Mesendoderm (in vitro differentiated cells): Measurements from ENCODE around the gene ST3GAL4.
"Not testable (repeated sequence)": the region's sequence is repeated elsewhere in the genome, so short reads cannot be mapped to it uniquely, and the experiment has no call there.

Source experiments
- DNase-seq: peaks from one replicate; pipeline ENCODE4 v3.0.0; 2013
- H2AK5ac ChIP-seq: 2 replicates; pipeline ENCODE4 v1.6.1; 2013; ENCODE audit warnings: low read length, inconsistent platforms
- H2BK120ac ChIP-seq: 2 replicates; pipeline ENCODE4 v1.6.1; 2013; ENCODE audit warnings: low read depth, mild to moderate bottlenecking, low read length, moderate library complexity, mixed read lengths
- H2BK15ac ChIP-seq: replicated peaks from 2 replicates; pipeline ENCODE4 v1.6.1; 2013; ENCODE audit warnings: low read depth, mild to moderate bottlenecking, moderate library complexity
- H2BK5ac ChIP-seq: 2 replicates; pipeline ENCODE4 v1.6.1; 2013; ENCODE audit warnings: low read length, inconsistent platforms
- H3K18ac ChIP-seq: 2 replicates; pipeline ENCODE4 v1.6.1; 2013; ENCODE audit warnings: mild to moderate bottlenecking, low read length, mixed read lengths
- H3K23ac ChIP-seq: one replicate; pipeline ENCODE4 v1.6.1; 2013; ENCODE audit warnings: low read length
- H3K27ac ChIP-seq: 2 replicates; pipeline ENCODE4 v1.5.1; 2013; ENCODE audit warnings: low read depth, mild to moderate bottlenecking, inconsistent platforms, low read length, moderate library complexity
- H3K27me3 ChIP-seq: 2 replicates; pipeline ENCODE4 v1.6.1; 2013; ENCODE audit warnings: low read length, control low read depth, mild to moderate bottlenecking, inconsistent platforms; ENCODE audit not compliant: insufficient read depth, poor library complexity
- H3K36me3 ChIP-seq: 2 replicates; pipeline ENCODE4 v1.6.1; 2013; ENCODE audit warnings: low read length, inconsistent platforms; ENCODE audit not compliant: control insufficient read depth, insufficient read depth
- H3K4ac ChIP-seq: one replicate; pipeline ENCODE4 v1.6.1; 2013; ENCODE audit warnings: low read depth, mild to moderate bottlenecking, low read length, moderate library complexity
- H3K4me1 ChIP-seq: 2 replicates; pipeline ENCODE4 v1.6.1; 2013; ENCODE audit warnings: low read depth, low read length, inconsistent platforms; ENCODE audit not compliant: control insufficient read depth
- H3K4me2 ChIP-seq: 2 replicates; pipeline ENCODE4 v1.6.1; 2013; ENCODE audit warnings: low read length
- H3K4me3 ChIP-seq: 2 replicates; pipeline ENCODE4 v1.5.1; 2013; ENCODE audit warnings: mild to moderate bottlenecking, low read length
- H3K56ac ChIP-seq: one replicate; pipeline ENCODE4 v1.6.1; 2013; ENCODE audit warnings: low read length
- H3K79me1 ChIP-seq: 2 replicates; pipeline ENCODE4 v1.6.1; 2013; ENCODE audit warnings: low read length, inconsistent platforms
- H3K79me2 ChIP-seq: 2 replicates; pipeline ENCODE4 v1.6.1; 2013; ENCODE audit warnings: mild to moderate bottlenecking, low read length; ENCODE audit not compliant: control insufficient read depth, insufficient read depth
- H3K9ac ChIP-seq: 2 replicates; pipeline ENCODE4 v1.6.1; 2013; ENCODE audit warnings: low read length, inconsistent platforms
- H4K5ac ChIP-seq: one replicate; pipeline ENCODE4 v1.6.1; 2013; ENCODE audit warnings: low read length
- H4K8ac ChIP-seq: one replicate; pipeline ENCODE4 v1.6.1; 2013; ENCODE audit warnings: low read depth, mild to moderate bottlenecking, control low read depth, low read length, moderate library complexity
- WGBS: extraction: QIAGEN DNeasy Blood & Tissue Kit; methylation state at CpG from one replicate; pipeline ENCODE4 v1.1.7; 2013; ENCODE audit warnings: low lambda C conversion rate, missing lambda C conversion rate; ENCODE audit not compliant: insufficient coverage; ENCODE audit errors: extremely low coverage; 5-methylcytosine and 5-hydroxymethylcytosine counted together

ST3GAL4 gene

DNA sequence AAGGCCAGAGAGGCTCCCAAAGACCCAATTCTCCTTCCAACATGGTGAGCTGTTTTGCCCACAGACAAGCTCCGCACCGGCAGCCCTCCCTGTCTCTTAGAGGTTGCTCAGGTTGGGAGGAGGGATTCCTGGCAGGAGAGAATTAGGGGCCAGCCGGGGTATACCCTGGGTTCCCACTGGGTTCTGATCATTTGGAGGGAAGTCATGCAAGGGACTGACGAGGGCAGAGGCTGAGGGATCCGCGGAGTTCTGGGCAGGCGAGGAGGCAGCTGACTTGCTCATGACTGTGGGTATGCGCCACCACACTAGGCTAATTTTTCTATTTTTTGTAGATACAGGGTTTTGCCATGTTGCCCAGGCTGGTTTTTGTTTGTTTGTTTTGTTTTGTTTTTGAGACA lies 4.6 kb downstream of the ST3GAL4 start:
- Histone ChIP-seq H4K8ac (no peak overlapping the region), H3K27ac (no peak overlapping the region), H3K4me1 (no peaks in the 10 kb centered on the region), H3K18ac (no peak overlapping the region), H3K27me3 (no peaks in the 10 kb centered on the region), H3K4ac (no peak overlapping the region), H3K79me1 (peaks cover 12% of the 10 kb centered on the region), H2BK5ac (no peak overlapping the region), H3K36me3 (no peaks in the 10 kb centered on the region), H2BK15ac (no peak overlapping the region), H2AK5ac (no peak overlapping the region), H4K5ac (no peak overlapping the region), H2BK120ac (no peak overlapping the region), H3K4me2 (no peak overlapping the region), H3K9ac (no peak overlapping the region), H3K79me2 (peaks cover 4% of the 10 kb centered on the region), H3K4me3 (no peak overlapping the region), H3K23ac (no peak overlapping the region), H3K56ac (no peak overlapping the region)
- WGBS = no CpG with 5 or more reads among the region's 8 CpGs
- no peak for DNase-seq

DNA sequence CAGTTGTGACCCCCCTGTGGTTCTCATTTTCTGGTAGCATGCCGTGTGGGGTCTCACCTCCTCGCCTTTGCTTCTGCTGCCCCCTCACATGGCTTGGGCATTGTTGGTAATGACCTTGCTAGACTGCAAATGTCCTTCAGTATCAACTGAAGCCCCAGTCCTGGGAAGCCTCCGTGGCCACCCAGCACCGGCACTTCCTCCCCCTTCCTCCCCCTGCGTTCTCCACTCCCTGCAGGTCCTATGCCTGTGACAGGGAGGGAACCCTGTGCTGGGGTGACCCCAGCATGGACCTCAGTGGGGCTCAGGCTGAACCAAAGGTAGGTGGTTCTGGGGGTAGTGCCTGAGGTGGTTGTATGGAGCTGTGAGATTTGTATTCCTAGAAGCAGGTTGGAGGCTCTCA lies 5.9 kb downstream of the ST3GAL4 start:
- Histone ChIP-seq H2BK5ac (no peak overlapping the region), H3K4me3 (no peak overlapping the region), H2AK5ac (no peak overlapping the region), H3K56ac (no peak overlapping the region), H3K4ac (no peak overlapping the region), H4K8ac (no peak overlapping the region), H3K9ac (no peak overlapping the region), H3K79me2 (peaks cover 2% of the 10 kb centered on the region), H3K18ac (no peak overlapping the region), H2BK120ac (no peak overlapping the region), H2BK15ac (no peak overlapping the region), H3K79me1 (peaks cover 11% of the 10 kb centered on the region), H3K36me3 (no peaks in the 10 kb centered on the region), H4K5ac (no peak overlapping the region), H3K27me3 (no peaks in the 10 kb centered on the region), H3K27ac (no peak overlapping the region), H3K4me2 (no peak overlapping the region), H3K23ac (no peak overlapping the region), H3K4me1 (no peaks in the 10 kb centered on the region)
- WGBS = no CpG with 5 or more reads among the region's 5 CpGs
- DNase-seq = no peak

DNA sequence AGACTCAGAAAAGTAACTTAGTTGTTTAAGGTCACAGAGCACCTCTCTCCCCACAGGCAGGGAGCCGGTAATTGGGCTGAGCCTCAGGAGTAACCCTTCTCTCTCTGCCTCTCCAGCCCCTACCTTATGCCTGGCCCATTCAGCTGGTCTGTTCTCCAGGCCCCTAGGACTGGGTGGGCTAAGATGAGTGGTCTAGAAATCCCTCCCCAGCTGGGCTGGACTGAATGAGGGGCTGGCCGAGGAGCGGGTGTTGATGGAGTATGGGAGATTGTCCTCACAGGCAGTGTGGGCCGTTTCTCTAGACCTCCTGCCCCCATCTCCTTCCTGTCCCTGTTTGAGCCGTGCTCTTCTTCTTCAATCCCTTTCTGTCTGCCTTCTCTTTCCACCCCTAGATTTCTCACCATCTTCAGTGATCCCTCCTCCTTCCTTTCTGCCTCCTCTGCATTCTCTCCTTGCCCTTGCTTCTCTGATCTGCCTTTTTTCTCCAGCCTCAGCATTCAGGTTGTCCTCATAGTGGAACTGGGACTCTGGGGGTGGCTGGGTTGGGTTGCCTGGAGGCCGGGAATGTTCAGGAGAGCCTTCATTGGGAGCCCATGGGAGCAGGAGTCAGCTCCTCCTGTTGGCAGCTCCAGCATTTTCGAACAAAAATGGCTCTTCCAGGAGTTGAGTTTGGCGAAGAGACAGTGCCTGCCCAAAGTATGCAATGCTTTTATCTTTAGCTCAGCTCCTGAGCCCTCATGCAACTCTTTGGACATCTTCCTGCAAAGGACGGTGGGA lies 7.6 kb downstream of the ST3GAL4 start:
- DNase-seq = no peak
- Histone ChIP-seq H2AK5ac (no peak overlapping the region), H3K56ac (no peak overlapping the region), H3K79me1 (peaks cover 8% of the 10 kb centered on the region), H3K18ac (no peak overlapping the region), H2BK120ac (no peak overlapping the region), H4K8ac (no peak overlapping the region), H3K36me3 (no peaks in the 10 kb centered on the region), H3K4me3 (no peak overlapping the region), H2BK15ac (no peak overlapping the region), H3K4me2 (no peak overlapping the region), H3K79me2 (no peaks in the 10 kb centered on the region), H3K27me3 (no peaks in the 10 kb centered on the region), H4K5ac (no peak overlapping the region), H3K4me1 (peaks cover 2% of the 10 kb centered on the region), H2BK5ac (no peak overlapping the region), H3K27ac (no peak overlapping the region), H3K4ac (no peak overlapping the region), H3K23ac (no peak overlapping the region), H3K9ac (no peak overlapping the region)
- no CpG with 5 or more reads among the region's 9 CpGs for WGBS

DNA sequence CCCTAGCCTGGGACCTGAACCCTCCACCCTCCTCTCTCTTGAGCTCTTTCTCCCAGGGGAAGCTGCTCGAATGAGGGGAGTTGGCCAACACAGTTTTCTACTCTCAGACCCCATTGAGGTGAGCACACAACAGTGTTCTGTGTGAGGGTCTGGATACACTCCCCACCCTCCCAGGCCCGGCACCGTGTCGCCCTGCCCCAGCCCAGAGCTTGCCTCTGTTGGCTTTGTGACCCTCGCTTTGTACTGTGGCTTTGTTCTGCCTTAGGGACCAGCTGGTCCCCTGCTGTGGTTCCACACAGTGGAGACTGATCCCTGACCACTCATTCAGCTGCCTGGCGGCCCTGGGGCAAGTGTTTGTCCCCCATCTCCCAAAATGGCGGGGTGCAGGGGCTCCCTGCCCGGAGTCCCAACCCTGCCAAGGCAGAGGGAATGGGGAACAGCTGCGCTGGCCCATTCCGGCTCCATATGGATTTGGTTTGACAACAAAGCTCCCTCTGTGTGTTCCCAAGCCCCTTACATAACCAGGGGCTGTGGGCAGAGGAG lies 8.3 kb downstream of the ST3GAL4 start:
- Histone ChIP-seq H2BK15ac (no peak overlapping the region), H3K23ac (no peak overlapping the region), H3K36me3 (no peaks in the 10 kb centered on the region), H4K8ac (no peak overlapping the region), H3K4me3 (no peak overlapping the region), H4K5ac (no peak overlapping the region), H3K4me1 (peaks cover 2% of the 10 kb centered on the region), H2BK5ac (no peak overlapping the region), H3K79me2 (no peaks in the 10 kb centered on the region), H3K27ac (no peak overlapping the region), H3K18ac (no peak overlapping the region), H3K9ac (no peak overlapping the region), H3K4ac (no peak overlapping the region), H3K79me1 (peaks cover 8% of the 10 kb centered on the region), H3K56ac (no peak overlapping the region), H3K27me3 (no peaks in the 10 kb centered on the region), H3K4me2 (no peak overlapping the region), H2BK120ac (no peak overlapping the region), H2AK5ac (no peak overlapping the region)
- DNase-seq = no peak
- no CpG with 5 or more reads among the region's 10 CpGs for WGBS

- no CpG with 5 or more reads among the region's 9 CpGs for WGBS
- not testable (repeated sequence) for H2BK15ac ChIP-seq
Measured at GRCh38 chr11:126364735-126365134, 9.2 kb downstream of the ST3GAL4 start.

DNA sequence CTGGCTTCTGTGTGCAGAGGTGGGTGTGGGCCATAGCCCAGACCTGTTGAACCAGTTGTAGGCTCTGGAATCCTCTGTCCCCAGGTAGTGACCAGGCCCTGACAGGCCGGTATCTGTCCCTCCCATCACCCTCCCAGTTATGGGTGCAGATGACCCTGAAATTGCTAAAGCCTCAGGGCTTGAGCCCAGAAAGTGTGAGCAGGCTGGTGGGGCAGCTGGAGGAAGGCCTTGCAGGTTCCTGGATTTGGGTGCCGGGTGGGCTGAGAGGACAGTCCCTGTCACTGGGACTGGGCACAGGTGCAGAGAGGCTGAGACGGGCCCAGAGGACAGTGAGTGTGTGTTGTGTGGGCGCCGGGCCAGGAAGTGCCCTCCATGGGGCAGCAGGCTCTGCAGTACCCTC lies 10.0 kb downstream of the ST3GAL4 start:
- not testable (repeated sequence) for H3K27me3 ChIP-seq, H3K4me3 ChIP-seq, H3K56ac ChIP-seq, H3K4me2 ChIP-seq, H3K23ac ChIP-seq, H4K8ac ChIP-seq, H3K18ac ChIP-seq, H2BK5ac ChIP-seq, H3K36me3 ChIP-seq, H3K79me2 ChIP-seq, H2BK120ac ChIP-seq, H2BK15ac ChIP-seq, H3K27ac ChIP-seq, H2AK5ac ChIP-seq, H3K4me1 ChIP-seq, H4K5ac ChIP-seq, H3K4ac ChIP-seq, H3K79me1 ChIP-seq, DNase-seq, H3K9ac ChIP-seq
- no CpG with 5 or more reads among the region's 5 CpGs for WGBS

More at GRCh38 chr11:126364735-126365134, 9.2 kb downstream of the ST3GAL4 start:
- not testable (repeated sequence) for H4K8ac ChIP-seq, H3K56ac ChIP-seq, H3K9ac ChIP-seq, H3K79me1 ChIP-seq, H3K4ac ChIP-seq, H2BK120ac ChIP-seq, H3K27ac ChIP-seq, H3K4me3 ChIP-seq, H4K5ac ChIP-seq, H2BK5ac ChIP-seq, H3K18ac ChIP-seq, H3K79me2 ChIP-seq, H3K4me2 ChIP-seq, DNase-seq, H3K4me1 ChIP-seq, H3K36me3 ChIP-seq, H2AK5ac ChIP-seq, H3K23ac ChIP-seq, H3K27me3 ChIP-seq
